Gastrocnemius medialis (tissue), 4 donors: ENCODE data around the gene CD7.

Source experiments
- POLR2A ChIP-seq, 2 donors: fragments of 450-650 bp; IDR thresholded peaks; one replicate each; pipeline ENCODE4 v1.6.1; 2017; ENCODE audit warnings: antibody characterized with exemption in 2 of 2, mild to moderate bottlenecking in 2 of 2, moderate library complexity in 2 of 2
- TF ChIP-seq, protein P1 (sequence below), 5 experiments: fragments of 450-650 bp in 3 of 5; fragments of 200-600 bp in 2 of 5; sonication (generic) in 2 of 5; IDR thresholded peaks in 4 of 5; conservative IDR thresholded peaks in 1 of 5; 1 replicate in 4 of 5; 2 replicates in 1 of 5; pipeline ENCODE4 v1.5.1; 2016 to 2019; ENCODE audit warnings: antibody characterized with exemption in 5 of 5, mild to moderate bottlenecking in 3 of 5, moderate library complexity in 3 of 5

DNA sequence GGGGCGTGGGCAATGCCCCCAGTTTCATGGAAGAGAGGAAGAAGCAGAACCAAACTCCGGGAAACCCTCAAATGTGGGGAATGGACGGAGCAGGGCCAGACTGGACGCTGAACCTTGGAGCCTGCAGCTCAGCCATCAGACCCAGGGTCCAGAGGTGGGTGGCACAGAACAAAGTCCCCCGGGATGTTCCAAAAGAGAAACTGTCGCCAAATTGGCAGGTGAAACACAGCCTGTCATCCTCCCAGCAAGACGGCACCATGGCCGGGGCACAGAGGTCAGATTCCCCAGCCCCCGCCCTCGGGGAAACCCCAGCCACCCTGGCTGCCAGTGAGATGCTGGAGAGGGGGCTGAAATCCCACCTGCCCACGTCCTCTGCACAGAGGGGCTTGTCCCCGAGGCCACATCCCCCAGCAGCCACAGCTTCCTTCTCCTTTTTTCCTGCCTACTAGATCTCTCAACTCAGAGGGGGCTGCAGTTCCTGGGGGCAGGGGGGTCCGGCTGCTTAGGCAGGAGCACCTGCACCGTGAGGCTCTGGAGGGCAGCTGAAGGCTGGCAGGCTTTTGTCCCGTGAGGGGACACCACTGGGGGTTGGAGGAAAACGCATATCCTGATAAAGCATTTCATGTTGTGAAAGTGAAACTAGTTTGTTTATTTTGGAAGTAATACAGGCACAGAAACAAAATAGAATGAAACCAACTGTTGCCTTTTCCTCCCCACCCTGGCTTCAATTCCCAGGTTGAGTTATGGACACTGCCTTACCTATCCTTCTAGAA lies 17.4 kb upstream of the CD7 start:
- TF ChIP-seq, protein P1, sequence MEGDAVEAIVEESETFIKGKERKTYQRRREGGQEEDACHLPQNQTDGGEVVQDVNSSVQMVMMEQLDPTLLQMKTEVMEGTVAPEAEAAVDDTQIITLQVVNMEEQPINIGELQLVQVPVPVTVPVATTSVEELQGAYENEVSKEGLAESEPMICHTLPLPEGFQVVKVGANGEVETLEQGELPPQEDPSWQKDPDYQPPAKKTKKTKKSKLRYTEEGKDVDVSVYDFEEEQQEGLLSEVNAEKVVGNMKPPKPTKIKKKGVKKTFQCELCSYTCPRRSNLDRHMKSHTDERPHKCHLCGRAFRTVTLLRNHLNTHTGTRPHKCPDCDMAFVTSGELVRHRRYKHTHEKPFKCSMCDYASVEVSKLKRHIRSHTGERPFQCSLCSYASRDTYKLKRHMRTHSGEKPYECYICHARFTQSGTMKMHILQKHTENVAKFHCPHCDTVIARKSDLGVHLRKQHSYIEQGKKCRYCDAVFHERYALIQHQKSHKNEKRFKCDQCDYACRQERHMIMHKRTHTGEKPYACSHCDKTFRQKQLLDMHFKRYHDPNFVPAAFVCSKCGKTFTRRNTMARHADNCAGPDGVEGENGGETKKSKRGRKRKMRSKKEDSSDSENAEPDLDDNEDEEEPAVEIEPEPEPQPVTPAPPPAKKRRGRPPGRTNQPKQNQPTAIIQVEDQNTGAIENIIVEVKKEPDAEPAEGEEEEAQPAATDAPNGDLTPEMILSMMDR (IDR thresholded peaks at IDR 0.05 in 4 of 5, conservative IDR thresholded peaks at IDR 0.05 in 1 of 5): no peak
- TF ChIP-seq POLR2A (IDR thresholded peaks at IDR 0.05): no peak
